GM12872 (cell line): ENCODE data around the gene TCF3.
A peak's percentile ranks its signal among the peaks of the same experiment; 100 is the strongest.

Experiments used
- CTCF ChIP-seq: IDR thresholded peaks from 3 replicates; pipeline ENCODE4 v1.5.1; 2011; ENCODE audit warnings: low read depth, mild to moderate bottlenecking, low read length, moderate library complexity; ENCODE audit not compliant: insufficient read depth

TCF3 gene

GRCh38 chr19:1624458-1624857 is 28.0 kb downstream of the TCF3 start:
- TF ChIP-seq CTCF: peak; percentile 78

GRCh38 chr19:1622541-1622940 is 29.9 kb downstream of the TCF3 start:
- TF ChIP-seq CTCF: no peak

GRCh38 chr19:1622007-1622406 is 30.4 kb downstream of the TCF3 start:
- TF ChIP-seq CTCF: no peak

GRCh38 chr19:1621574-1621973 is 30.8 kb downstream of the TCF3 start:
- no peak for TF ChIP-seq CTCF

GRCh38 chr19:1621021-1621420 is 31.4 kb downstream of the TCF3 start:
- no peak for TF ChIP-seq CTCF

- TF ChIP-seq CTCF: no peak
Measured at GRCh38 chr19:1620502-1620901, 31.9 kb downstream of the TCF3 start.

GRCh38 chr19:1619703-1620102 is 32.7 kb downstream of the TCF3 start:
- TF ChIP-seq CTCF: no peak

- no peak for TF ChIP-seq CTCF
Measured at GRCh38 chr19:1619094-1619439, 33.3 kb downstream of the TCF3 start.
